Spleen (tissue), 11 donors: Measurements from ENCODE around the gene CDC42BPB. TPM values are rescaled to one million over a fixed set of nuclear protein-coding genes. Genes with fewer than 3 reads are reported as not detected.

Experiments used
- DNase-seq: peaks from one replicate; pipeline ENCODE4 v3.0.0-alpha.2; 2020
- H3K27ac ChIP-seq, 8 donors: fragments of 200-600 bp; sonication (generic) in 7 of 8; 1 replicate in 4 of 8; 2 replicates in 4 of 8; pipeline versions ENCODE4 v1.5.0 to v1.8.0; 2016 to 2021; ENCODE audit warnings: inconsistent platforms in 4 of 8, mild to moderate bottlenecking in 4 of 8, moderate library complexity in 1 of 8
- H3K27me3 ChIP-seq, 7 donors: fragments of 200-600 bp; sonication (generic) in 6 of 7; replicated peaks in 1 of 7; 1 replicate in 4 of 7; 2 replicates in 3 of 7; pipeline versions ENCODE4 v1.5.0 to v1.8.0; 2016 to 2021; ENCODE audit warnings: inconsistent platforms in 3 of 7, mild to moderate bottlenecking in 1 of 7
- H3K36me3 ChIP-seq, 6 donors: fragments of 200-600 bp; sonication (generic) in 5 of 6; 1 replicate in 4 of 6; 2 replicates in 2 of 6; pipeline versions ENCODE4 v1.5.0 to v1.8.0; 2016 to 2021; ENCODE audit warnings: inconsistent platforms in 2 of 6
- H3K4me1 ChIP-seq, 6 donors: fragments of 200-600 bp; sonication (generic) in 5 of 6; 1 replicate in 3 of 6; 2 replicates in 3 of 6; pipeline versions ENCODE4 v1.5.0 to v1.8.0; 2016 to 2021; ENCODE audit warnings: inconsistent platforms in 3 of 6
- H3K4me3 ChIP-seq, 8 donors: fragments of 200-600 bp; sonication (generic) in 7 of 8; 1 replicate in 4 of 8; 2 replicates in 4 of 8; pipeline versions ENCODE4 v1.5.0 to v1.8.0; 2016 to 2021; ENCODE audit warnings: inconsistent platforms in 4 of 8, mild to moderate bottlenecking in 4 of 8, moderate library complexity in 2 of 8
- H3K9me3 ChIP-seq, 8 donors: fragments of 200-600 bp; sonication (generic) in 7 of 8; 1 replicate in 4 of 8; 2 replicates in 4 of 8; pipeline versions ENCODE4 v1.5.0 to v1.8.0; 2016 to 2021; ENCODE audit warnings: inconsistent platforms in 4 of 8
- POLR2A ChIP-seq, 3 donors: fragments of 450-650 bp; IDR thresholded peaks; one replicate each; pipeline ENCODE4 v1.5.1; 2017; ENCODE audit warnings: antibody characterized with exemption in 3 of 3, mild to moderate bottlenecking in 1 of 3
- POLR2AphosphoS5 ChIP-seq, 3 donors: sonication (generic); formaldehyde crosslinking; IDR thresholded peaks; one replicate each; pipeline ENCODE4 v1.5.1; 2017; ENCODE audit warnings: antibody characterized with exemption in 3 of 3
- WGBS, 5 donors: extraction: QIAGEN DNeasy Blood & Tissue Kit in 3 of 5; methylation state at CpG; one replicate each; pipeline versions ENCODE4 v1.1.5 to v1.1.7; 2013 to 2018; 5-methylcytosine and 5-hydroxymethylcytosine counted together
- intact Hi-C: fragments of 100-400 bp; cut with DNase I; formaldehyde crosslinking; loops from one replicate; pipeline ENCODE4 v1.15.0; 2023; ENCODE audit warnings: low total_unique reads
- polyA plus RNA-seq, 3 donors: library from polyadenylated mRNA; stranded (reverse); fragments of 200-250 nt; gene quantifications; one replicate each; pipeline ENCODE4 v1.2.1, GENCODE V29; 2013
- total RNA-seq, 7 donors: library from RNA; depleted of rRNA in 3 of 7; stranded (reverse); fragments of >200 nt in 3 of 7; fragmentation: NEBNext Ultra II Directional in 4 of 7; extraction: Animal tissue kit (Norgen Biotek cat#: 25700) in 4 of 7; gene quantifications; one replicate each; pipeline versions ENCODE4 v1.1.0 to v1.2.1, GENCODE V29; 2016 to 2021
- TF ChIP-seq, protein P1 (sequence below), 11 experiments: fragments of 200-600 bp in 7 of 11; fragments of 450-650 bp in 4 of 11; sonication (generic) in 4 of 11; IDR thresholded peaks in 8 of 11; conservative IDR thresholded peaks in 3 of 11; 1 replicate in 7 of 11; 2 replicates in 4 of 11; pipeline versions ENCODE4 v1.4.0 to v1.8.0; 2016 to 2021; ENCODE audit warnings: antibody characterized with exemption in 11 of 11, inconsistent platforms in 4 of 11, mild to moderate bottlenecking in 1 of 11
- donor health status: healthy with polysubstance abuse.
- donor health status: DM: no; HTN: no; CAD: no; lungs with moderate emphysema.
- donor health status: DM: no; HTN: no; CAD: no.
- donor health status: Bipolar disorder and iron deficiency.
- donor health status: healthy.
- donor health status: DM: no; HTN: no; CAD: no.
- donor health status: DM: yes; HTN: yes; CAD: no.

CDC42BPB gene
- total and polyA plus RNA-seq, 10 donors, result 6.4 to 94.5 (median 77.8) TPM

DNA sequence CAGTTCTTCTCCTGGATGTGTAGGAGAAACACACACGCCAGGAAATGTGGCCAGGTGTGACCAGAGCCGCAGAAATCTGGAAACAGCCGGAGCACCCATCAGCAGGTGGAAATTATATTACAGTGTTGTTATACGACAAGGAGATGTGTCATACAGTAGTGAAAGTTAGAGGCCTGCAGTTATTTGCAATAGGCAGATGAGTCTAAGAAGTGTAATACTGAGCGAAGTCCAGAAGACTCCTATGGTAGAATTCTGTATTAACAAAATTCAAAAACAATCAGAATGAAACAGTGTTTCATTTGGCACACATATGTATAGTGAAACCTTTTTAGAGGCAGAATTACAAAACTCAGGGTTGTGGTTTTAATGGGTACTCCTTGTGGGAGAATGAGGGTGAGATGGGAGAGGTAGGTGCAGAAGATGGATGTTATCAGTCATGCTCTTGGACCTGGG, 174.2 kb downstream of the CDC42BPB start:
- 79 to 89% (median 84%) methylated on average over 5 of the region's 5 CpGs for WGBS, 5 donors
- DNase-seq, result no peak
- peaks cover 3 to 99% (median 61%) of the 10 kb centered on the region in 6 donors for H3K36me3 ChIP-seq
- no peak overlapping the region for H3K4me3 ChIP-seq
- intact Hi-C loops, result no loop called here
- no peak overlapping the region for H3K27ac ChIP-seq
- TF ChIP-seq, protein P1, sequence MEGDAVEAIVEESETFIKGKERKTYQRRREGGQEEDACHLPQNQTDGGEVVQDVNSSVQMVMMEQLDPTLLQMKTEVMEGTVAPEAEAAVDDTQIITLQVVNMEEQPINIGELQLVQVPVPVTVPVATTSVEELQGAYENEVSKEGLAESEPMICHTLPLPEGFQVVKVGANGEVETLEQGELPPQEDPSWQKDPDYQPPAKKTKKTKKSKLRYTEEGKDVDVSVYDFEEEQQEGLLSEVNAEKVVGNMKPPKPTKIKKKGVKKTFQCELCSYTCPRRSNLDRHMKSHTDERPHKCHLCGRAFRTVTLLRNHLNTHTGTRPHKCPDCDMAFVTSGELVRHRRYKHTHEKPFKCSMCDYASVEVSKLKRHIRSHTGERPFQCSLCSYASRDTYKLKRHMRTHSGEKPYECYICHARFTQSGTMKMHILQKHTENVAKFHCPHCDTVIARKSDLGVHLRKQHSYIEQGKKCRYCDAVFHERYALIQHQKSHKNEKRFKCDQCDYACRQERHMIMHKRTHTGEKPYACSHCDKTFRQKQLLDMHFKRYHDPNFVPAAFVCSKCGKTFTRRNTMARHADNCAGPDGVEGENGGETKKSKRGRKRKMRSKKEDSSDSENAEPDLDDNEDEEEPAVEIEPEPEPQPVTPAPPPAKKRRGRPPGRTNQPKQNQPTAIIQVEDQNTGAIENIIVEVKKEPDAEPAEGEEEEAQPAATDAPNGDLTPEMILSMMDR (IDR thresholded peaks at IDR 0.05 in 8 of 11, conservative IDR thresholded peaks at IDR 0.05 in 3 of 11), result no peak
- TF ChIP-seq POLR2A (IDR thresholded peaks at IDR 0.05) (no peak), POLR2AphosphoS5 (IDR thresholded peaks at IDR 0.05) (no peak)
- no peaks in the 10 kb centered on the region for H3K27me3 ChIP-seq
- H3K4me1 ChIP-seq, result no peaks in the 10 kb centered on the region
- H3K9me3 ChIP-seq, result no peaks in the 10 kb centered on the region

Other genes with a start within 250 kb of the CDC42BPB start
- gene AMN, start 134.9 kb downstream of the CDC42BPB start, total RNA-seq, result 1 to 10 TPM in 6 of 7 donors, under 1 TPM in 1; 0.65 to 3.0 (median 2.4) TPM
- gene AMN, start 134.9 kb downstream of the CDC42BPB start, polyA plus RNA-seq, result 1 to 10 TPM; 1.6 to 2.2 (median 2.1) TPM
- gene LBHD2, start 26.7 kb upstream of the CDC42BPB start, total RNA-seq, result not detected
- gene LBHD2, start 26.7 kb upstream of the CDC42BPB start, polyA plus RNA-seq, result under 1 TPM in 2 of 3 donors, not detected in 1; 0.52 to 0.55 TPM
- 10 to 100 TPM in 4 of 7 donors, 1 to 10 TPM in 3; 2.0 to 30.0 (median 10.5) TPM for gene EXOC3L4, start 37.2 kb upstream of the CDC42BPB start, total RNA-seq
- 10 to 100 TPM; 18.5 to 39.2 (median 25.4) TPM for gene EXOC3L4, start 37.2 kb upstream of the CDC42BPB start, polyA plus RNA-seq
- 100 to 1,000 TPM; 147 to 297 (median 261) TPM for gene TNFAIP2, start 65.9 kb upstream of the CDC42BPB start, total RNA-seq
- 100 to 1,000 TPM in 2 of 3 donors, 10 to 100 TPM in 1; 90.2 to 410 (median 391) TPM for gene TNFAIP2, start 65.9 kb upstream of the CDC42BPB start, polyA plus RNA-seq